Myocyte (in vitro differentiated cells): ENCODE results near the gene CCDC124. TPM values are rescaled to one million over a fixed set of nuclear protein-coding genes. Genes with fewer than 3 reads are reported as not detected.

ENCODE experiments used
- DNase-seq: peaks from one replicate; pipeline ENCODE4 v3.0.0-alpha.2; 2012; ENCODE audit warnings: low read depth
- total RNA-seq: library from RNA; depleted of rRNA; stranded (reverse); fragments of >200 nt; gene quantifications from 2 replicates; pipeline ENCODE4 v1.2.3, GENCODE V29; 2014

Gene CCDC124
- total RNA-seq, 1 donor from 2014 or later = 61.3 TPM

DNA sequence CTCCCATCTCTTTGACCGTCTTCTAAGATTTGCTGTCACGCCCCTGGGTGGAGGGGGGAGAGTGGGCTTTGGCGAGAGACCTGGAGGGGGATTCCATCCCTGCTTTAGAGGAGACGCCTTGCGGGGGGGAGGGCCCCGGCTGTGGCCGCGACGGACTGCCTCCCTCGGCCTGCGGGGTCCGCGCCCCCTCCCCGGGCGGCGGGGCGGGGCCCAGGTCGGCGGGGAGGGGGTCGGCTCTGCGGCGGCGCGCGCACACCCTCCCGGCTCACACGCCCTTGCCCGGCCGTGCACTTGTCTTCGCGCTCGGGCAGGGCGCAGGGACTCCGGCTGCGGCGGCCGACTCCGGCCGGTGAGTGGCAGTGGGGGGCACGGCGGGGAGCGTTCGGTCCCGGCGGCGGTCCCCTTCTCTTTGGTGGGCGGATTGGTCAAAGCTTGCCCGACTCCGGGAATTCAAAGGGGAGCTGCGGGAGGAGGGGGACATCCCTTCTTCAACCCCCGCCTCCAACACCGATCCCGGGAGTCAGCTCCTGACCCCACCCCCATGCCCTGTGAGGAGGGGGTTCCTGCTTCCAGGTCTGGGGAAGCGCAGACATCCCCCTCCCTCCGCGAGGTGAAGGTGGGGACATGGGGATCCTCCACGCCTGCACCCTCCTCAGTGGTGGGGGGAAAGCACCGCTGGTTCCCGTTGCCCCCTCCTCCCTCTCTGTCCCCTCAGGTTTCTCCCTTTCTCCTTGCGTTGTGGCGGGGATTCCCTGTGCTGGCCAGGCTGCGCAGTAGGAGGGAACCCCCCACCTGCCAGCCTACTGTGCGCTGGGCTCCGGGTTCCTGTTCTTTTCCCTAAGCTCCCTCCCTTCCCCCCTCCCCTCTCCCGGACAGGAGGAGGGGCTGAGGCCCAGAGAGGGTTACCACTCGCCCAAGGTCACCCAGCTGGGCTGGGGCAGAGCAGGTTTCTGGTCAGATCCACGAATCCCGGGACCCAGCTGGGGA lies 19.5 kb downstream of the CCDC124 start:
- no peak for DNase-seq

DNA sequence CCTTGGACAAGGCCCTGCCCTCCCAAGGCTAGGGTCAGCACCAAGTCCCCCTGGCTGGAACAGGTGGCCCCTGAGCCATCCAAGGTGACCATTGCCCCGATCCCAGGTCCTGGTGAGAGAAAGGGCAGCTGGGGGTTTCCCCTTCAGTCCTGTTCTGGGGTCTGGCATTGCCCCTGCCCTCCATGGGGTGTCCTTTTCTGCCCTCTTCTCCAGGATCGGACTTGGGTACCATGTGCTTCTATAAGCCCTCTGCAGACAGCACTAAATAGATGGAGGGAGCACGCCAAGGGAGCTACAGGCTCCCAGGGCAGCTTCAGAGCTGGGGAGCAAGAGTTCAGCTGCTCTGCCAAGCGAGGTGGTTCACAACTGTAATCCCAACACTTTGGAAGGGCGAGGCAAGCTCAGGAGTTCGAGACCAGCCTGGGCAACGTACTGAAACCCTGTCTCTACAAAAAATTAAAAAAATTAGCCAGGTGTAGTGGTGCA lies 20.5 kb downstream of the CCDC124 start:
- no peak for DNase-seq

DNA sequence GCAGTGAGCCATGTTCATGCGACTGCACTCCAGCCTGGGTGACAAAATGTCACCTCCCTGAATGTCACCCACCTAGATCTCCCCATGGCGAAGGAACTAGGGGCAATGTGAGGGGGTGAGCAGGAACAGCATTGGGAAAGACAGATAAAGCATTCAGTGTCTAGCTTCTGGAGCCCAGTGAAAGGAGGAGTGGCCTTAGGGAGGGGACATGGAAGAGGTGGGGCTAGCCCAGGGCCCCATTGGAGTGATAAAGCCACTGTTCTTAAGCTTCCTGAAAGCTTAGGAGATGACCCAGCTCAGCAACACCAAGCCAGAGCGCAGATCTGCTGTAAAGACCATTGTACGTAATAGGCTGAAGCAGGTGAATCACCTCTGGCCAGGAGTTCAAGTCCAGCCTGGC lies 21.1 kb downstream of the CCDC124 start:
- no peak for DNase-seq

DNA sequence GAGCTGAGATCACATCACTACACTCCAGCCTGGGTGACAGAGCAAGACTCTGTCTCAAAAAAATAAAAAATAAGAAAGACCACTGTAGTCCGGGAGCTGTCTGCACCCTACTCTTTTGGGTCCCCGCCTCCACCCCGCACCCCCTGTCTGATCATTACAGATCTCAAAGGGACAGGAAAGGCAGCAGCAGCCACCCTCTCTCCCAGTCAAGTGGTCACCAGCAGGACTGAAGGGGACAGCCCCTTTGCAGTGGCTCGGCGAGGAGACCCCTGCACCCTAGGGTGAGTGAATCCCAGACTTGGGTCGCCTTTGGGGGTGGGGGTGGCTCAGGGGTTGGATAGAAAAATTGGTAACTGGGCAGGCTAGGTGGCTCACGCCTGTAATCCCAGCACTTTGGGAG lies 21.6 kb downstream of the CCDC124 start:
- DNase-seq = no peak

DNA sequence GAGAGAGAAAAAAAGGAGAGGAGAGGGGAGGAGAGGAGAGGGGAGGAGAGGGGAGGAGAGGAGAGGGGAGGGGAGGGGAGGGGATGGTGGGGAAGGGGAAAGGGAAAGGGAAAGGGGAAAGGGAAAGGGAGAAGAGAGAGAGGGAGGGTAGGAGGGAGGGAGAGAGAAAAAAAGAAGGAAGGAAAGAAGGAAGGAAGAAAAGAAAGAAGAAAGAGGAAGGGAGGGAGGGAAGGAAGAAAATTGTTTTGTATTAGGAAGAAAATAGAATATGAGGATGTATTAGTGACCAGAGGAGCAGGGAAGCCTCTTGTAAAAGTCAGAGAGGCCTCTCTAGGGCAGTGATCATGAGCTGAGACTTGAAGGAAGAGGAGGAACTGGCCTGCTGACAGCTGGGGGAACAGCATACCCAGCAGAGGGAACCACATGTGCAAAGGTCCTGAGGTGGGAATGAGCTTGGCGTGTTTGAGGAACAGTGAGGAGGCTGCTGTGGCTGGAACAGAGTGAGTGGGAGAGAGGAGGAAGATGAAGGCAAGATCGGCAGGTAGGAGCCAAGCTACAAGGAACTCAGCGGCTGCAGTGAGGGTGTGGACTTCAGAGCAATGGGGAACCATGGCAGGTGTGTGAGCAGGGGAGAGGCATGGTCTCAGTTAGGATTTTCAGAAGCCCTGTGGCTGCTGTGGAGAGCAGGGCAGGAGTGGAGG lies 24.5 kb downstream of the CCDC124 start:
- DNase-seq = no peak

DNA sequence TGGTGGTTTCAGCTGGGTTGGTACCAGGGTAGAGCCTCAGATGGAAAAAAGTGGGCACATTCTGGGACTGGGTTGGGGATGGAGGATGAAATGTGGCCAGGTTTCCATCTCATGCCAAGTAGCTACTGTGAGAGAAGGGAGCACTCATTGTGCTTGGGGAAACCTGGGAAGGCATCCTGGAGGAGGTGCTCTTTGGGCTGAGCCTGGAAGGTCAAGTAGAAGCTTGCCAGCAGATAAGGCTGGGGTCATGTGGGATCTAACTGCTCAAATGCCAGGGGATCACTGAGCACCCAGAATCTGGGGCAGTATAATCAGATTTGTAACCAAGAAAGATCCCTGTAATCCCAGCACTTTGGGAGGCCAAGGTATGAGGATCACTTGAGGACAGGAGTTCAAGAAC lies 25.1 kb downstream of the CCDC124 start:
- DNase-seq = no peak

DNA sequence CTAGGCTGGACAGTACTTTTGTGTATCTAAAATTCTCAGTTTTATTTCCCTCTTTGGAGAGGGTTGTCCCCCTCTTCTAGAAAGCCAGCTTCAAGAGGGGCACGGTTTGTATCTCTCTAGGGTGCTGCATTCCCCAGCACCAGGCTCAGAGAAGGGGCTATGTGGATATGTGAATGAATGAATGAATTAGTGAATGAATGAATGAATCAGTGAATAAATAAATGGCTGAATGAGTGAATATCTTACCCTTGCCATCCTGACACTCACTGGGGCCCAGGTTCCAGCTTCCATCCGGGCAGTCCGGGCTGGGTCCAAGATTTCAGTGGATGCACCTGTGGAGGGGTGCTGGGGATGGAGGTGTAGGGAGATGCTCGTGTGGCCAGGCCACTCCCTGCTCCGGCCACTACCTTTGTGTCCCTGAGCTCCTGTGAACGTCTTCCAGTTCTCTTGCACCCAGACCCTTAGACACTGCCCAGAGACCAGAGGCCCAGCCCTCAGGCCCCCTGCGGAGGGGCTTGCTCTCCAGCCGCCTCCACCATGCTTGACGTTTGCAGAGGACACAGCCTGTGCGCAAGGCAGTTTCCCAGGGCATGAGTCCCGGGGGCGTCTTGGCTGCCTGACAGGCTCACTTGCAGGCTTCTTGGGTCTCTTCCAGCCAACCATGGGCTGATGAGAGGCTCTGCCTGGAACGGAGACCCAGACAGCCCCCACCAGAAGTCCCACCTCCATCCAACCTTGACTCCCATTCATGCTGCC lies 31.3 kb downstream of the CCDC124 start:
- no peak for DNase-seq

DNA sequence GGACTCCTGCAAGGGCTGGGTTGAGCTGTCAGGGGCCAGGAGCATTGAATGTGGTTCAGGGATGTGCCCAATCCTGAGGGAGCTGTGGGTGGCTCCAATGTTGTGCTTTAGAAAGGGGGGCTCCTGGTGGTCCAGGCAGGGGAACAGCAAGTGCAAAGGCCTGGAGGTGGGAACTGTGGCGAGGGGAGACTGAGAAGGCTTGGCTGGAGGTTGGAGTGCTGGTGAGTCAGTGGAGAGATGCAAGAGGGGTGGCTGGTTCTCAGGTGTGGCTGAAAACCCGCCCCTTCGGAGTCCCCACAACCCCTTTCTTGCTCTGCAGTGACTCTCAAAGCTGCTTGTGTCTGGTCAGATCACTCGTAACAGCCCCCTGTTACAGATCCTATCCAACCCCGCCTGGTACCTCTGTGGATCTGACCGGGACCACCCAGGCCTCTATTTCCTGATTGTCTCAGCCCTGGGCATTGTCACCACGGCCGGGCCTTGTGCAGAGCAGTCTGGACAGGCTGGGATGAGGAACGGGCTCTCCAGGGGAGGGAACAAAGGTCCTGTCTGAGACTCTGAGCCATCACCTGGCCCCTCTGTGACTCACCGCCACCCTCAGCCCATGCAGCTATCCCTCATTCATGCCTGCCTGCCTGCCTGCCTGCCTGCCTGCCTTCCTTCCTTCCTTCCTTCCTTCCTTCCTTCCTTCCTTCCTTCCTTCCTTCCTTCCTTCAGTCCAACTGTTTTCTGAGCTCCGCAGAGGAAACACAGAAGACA lies 32.7 kb downstream of the CCDC124 start:
- DNase-seq = no peak

DNA sequence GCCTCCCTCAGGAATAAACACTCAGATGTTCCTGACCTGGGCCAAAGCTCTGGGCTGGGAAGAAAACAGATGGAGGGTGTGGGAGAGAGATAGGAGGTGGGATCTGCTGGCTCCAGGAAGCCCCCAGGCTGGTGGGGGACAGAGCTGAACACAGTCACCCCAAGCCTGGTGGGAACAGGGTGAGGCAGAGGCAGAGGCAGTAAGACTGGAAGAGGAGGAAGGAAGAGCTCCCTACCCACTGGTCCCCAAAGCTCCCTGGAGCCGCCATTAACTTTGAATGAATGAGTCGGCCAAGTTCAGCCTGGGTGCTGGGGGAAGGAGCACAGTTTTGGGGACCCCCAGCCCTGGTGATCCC lies 33.3 kb downstream of the CCDC124 start:
- no peak for DNase-seq

DNA sequence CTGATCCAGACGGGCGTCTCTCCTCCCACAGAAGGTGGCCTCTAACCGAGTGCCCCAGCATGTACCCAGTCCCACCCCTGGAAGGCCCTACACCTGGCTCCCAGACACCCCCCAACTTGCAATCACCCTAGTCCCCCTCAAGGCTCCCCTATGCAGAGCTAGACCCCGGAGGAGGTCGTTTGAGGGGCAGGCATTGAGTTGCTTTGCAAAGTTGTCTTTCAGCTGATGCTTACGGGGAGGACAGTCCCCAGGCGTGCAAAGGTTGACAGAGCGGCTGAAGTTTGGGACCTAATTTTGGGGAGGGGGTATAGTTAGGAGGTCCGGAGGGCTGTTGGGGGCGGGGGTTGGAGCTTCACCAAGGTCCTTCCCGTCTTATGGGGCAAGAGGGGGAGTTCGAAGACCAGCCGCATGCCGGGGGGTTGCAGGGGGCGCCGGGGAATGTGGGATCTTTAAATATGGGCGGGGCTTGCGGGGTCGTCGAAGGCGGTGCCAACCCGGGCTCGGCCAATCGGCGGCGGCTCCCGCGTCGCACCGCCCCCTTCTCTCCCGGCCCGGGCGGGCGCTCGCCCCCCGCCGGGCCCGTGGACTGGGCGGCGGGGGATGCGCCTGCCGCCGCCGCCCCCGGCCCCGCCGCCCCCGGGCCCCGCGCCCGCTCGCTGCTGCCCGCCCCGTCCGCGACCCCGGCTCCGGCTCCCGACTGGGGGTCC lies 33.9 kb downstream of the CCDC124 start, which contains the start of gene KCNN1:
TSS of gene KCNN1 (plus strand) at position 558 of the 707 bp plus-strand sequence. CDS start 6,782 bp downstream, outside the sequence.
- no peak for DNase-seq

DNA sequence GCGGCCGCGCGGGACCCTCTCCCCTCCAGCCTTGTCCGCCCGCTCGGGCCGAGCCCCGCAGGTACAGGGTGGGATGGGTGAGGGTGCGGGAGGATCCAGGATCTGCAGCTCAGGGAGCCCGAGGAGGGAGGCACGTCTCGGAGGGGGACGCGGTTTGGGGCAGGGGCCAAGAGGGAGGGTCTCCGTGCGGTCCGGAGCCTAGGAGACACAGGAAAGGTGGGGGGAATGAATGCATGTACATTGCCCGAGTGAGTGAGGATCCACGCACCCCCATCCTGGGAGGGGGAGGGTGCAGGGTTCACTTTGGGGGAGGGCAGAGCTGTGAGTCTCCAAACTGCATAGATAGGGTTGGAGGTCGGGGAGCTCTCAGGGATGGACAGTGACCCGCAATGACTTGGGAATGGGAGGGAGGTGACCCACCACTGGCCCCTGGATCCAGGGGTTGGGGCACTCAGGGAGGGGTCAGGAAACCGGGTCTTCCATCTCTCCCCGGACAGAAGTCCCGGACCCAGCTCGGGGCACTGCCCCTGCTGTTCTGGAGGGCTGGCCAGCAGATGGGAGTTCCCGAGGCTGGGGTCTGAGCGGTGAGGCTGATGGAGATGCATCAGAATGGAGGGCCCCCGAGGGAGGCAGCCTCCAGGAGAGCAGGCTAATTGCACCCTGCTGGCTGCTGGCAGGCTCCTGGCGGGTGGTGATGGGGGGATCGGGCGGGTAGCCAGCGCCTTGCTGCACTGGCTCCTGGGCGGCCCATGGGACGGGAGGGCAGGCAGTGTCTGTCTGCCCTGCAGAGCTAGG lies 34.6 kb downstream of the CCDC124 start:
- DNase-seq = no peak

DNA sequence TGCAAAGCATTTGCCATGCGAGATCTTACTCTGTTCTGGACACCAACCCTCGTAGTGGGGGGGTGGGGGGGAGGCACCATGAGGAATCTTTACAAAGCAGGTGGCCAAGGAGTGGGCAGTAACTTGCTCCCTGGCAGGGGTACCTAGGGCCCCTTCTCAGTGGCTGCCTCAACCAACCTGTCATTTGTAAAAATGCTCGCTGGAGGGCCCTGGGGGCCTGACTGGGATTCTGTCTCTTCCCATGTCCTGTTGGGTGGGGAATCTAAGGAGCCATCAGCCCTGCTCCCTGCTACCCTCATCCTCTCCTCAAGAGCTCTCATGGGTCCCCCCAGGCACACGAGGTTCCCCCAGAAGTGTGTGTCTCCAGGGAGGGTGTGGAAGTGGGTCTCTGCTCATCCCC lies 35.5 kb downstream of the CCDC124 start:
- no peak for DNase-seq

DNA sequence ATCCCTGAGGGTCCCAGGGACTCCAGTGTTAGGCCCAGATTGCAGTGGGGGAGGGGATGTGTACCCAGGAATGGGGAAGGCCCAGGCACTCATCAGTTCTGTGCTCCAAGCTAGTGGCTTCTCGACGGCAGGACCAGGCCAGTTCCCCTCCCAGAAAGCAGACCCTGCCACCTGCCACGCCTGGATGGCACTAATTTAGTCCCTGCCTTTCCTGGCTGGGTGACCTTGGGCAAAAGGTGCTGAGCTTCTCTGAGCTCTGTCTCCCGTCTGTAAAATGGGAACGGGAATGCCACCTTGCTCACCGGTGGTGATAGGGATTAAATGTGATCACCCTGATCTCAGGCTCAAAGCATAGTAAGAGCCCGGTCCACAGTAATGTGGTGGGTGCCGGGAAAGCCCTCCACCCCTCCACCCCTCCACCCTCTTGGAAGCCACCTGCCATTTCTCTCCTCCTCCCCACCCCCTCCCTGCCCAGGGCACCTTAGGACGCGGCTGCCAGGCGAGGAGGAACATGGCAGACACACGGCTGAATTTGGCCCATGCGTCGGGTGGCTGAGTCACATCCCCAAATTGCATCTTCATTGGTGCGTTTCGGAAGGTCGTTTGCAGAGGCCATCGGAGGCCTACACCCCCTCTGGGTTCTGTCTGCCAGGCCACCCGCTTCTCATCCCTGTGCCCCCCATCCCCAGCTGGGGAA lies 36.4 kb downstream of the CCDC124 start:
- no peak for DNase-seq

DNA sequence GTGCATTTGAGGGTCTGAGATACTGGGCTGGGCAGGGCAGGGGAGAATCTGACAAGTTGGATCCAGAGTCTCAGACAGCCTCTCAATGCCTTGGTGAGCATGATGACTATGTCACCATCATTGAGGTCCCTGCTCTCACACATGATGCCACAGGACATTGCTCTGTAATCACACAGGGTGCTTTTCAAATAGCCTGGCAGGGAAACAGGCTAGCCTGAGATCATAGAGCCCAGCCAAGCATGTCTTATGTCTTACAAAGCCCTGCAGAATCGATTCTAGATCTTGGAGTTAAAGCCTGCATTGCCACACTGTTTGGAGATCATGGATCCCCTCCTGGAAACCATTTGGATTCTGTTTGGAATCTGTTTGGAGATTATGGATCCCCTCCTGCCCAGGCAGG lies 39.4 kb downstream of the CCDC124 start:
- DNase-seq = no peak

DNA sequence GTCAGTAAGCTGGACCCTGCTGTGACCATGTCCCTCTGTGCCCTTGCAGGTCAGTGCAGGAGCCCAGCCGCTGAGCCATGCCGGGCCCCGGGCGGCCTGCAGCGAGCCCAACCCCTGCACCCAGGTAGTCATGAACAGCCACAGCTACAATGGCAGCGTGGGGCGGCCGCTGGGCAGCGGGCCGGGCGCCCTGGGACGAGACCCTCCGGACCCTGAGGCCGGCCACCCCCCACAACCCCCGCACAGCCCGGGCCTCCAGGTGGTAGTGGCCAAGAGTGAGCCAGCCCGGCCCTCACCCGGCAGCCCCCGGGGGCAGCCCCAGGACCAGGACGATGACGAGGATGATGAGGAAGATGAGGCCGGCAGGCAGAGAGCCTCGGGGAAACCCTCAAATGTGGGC lies 40.9 kb downstream of the CCDC124 start:
- DNase-seq = no peak

DNA sequence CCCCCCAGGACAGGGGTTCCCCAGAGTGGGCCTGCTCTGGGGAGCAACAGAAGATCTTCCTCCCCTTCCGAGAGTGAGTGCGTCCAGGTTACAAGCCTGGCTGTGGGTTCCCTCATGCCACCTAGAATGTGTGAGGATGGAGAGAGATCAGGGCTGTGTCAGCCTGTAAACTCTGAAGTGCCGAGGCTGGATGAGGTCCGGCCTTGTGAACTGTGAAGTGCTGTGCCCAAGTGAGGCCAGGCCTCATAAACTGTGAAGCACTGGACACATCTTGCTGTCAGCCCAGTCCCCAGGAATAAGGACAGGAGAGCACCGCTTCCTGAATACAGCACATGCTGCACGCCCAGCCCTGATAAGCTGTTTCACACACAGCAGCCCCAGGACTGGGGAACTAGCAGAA lies 41.7 kb downstream of the CCDC124 start:
- no peak for DNase-seq

DNA sequence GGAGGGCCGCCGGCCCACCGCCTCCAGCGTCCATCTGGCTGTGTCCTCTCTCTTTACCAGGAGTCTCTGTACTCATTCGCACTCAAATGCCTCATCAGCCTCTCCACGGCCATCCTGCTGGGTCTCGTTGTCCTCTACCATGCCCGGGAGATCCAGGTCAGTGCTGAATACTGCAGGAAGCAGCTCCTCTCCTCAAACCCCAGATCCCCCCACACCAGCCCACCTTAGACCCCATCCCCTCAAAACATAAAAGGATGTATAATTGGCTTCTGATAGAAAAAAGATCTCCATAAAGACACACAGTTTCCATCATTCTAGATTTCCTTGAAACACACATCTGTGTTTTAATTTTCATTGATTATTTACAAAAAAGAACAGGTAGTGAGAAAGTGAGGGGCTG lies 42.2 kb downstream of the CCDC124 start:
- DNase-seq = no peak

DNA sequence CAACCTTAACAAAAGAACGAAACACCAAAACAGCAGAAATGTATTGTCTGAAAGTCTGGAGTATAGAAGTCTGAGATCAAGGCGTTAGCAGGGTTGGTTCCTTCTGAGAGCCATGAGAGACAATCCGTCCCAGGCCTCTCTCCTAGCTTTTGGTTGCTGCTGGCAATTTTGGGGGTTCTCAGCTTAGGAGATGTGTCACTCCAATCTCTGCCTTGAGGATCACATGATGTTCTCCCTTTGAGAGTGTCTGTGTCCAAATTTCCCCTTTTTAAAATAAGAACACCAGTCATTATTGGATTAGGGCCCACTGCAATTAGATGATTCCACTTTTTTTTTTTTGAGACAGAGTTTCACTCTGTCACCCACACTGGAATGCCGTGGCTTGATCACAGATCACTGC lies 44.2 kb downstream of the CCDC124 start:
- DNase-seq = no peak

DNA sequence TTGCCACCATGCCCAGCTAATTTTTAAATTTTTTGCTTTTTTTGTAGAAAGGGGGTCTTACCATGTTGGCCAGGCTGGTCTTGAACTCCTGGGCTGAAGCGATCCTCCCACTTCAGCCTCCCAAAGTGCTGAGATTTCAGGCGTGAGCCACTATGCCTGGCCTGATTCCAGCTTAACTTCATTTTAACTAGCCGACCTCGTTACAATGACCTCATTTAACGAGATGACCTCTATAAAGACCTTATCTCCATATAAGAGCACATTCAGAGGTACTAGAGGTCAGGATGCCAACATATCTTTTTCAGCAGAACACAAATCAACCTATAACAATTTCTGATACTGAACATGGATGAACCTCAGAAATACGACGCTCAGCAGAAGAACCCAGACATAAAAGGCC lies 44.7 kb downstream of the CCDC124 start:
- DNase-seq = no peak
